GM18502 (cell line): ENCODE data around the gene TTYH3.
A peak's percentile ranks its signal among the peaks of the same experiment; 100 is the strongest.
"Not testable (repeated sequence)": the region's sequence is repeated elsewhere in the genome, so short reads cannot be mapped to it uniquely, and the experiment has no call there.

Experiments used
- ATAC-seq: cut with Tn5 transposase; IDR thresholded peaks from one replicate; pipeline ENCODE4 v1.9.1; 2021; ENCODE audit warnings: mild to moderate bottlenecking; ENCODE audit not compliant: unreplicated experiment, poor library complexity

The TTYH3 gene

DNA sequence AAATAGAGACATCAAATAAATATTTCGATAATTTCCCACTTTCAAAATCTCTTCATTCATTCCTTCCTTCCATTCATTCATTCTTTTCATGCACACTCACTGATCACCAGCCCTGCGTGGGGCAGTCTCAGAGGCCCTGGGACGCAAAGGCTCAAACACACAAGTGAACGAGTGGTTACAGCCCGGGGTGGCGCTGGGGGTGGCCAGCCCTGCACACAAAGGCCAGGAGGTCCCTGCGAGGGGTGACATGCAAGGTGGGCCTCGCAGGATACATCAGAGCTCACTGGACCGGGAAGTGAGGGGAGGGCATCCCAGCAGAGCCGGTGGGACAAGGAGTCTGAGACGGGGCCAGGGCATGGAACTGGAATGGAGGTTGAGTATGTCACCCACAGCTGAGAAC is 29.9 kb upstream of the TTYH3 start:
- no peak for ATAC-seq

DNA sequence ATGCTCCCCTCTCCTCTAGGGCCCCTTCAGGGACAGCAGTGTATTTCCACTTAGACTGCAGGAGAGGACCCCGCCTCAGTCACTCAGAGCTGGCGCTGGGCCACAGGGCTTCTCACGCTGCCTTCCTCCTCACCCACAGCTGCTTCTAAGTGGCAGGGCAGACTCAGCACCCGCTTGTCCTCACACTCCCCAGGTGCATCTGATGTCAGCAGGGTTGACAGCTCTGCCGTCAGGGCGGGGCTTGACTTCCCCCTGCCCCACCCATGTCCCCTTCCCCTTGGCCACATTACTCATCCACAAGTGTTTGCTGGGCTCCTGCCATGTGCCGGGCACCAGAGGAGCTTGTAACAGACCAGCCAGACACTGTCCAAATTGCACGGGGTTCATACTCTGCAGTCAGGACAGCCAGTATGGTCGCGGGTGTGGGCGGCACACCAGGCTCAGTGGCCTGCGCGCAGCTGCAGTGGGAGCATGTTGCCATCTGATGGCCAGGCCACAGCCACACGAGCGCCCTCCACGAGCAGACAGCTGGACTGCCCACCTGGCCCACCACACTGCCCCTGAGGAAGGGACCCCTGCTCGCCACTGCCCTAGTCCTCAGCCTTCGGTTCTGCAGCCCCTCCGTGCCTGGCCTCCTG is 29.3 kb upstream of the TTYH3 start:
- no peak for ATAC-seq

DNA sequence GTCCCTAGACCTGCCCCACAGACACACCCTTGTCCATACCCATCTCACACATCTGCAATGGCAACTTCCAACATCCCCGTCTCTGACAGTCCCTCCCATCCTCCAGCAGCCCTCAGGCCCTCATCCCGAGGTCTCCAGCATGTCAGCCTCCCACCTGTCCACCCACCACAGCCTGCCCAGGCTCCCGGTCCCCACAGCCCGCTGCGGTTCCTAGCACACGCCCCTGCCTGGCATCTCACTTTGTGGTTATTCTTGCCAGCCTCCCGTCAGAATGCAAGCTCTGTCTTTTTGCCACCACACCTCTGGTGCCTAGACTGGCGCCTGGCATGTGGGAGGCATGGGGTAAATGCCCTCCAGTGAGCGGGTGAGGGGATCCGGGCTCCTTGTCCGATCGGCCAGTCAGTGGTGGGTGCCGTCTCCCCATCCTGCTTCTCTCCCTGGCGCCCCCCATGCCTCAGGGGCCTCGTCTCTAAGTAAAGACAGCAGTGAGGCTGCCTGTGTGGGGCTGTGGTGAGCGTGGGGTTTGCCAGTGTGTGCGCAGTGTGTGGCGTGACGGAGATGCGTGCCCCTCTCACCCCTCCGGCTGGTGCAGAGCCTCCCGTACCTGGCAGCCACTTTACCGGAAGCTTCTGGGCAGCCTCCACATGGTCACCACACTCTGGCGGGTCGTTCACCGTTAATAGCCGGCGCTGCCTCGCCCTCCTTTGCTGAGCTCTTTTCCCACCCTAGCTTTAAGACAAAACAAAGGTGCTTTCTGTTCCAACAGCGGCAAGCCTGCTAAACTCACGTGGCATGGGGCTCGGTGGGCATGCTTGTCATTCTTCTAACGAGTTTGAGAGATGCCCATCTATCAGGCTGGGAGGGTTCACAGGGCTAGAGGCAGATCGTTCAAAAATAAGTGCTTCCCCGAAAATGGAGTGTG is 28.5 kb upstream of the TTYH3 start:
- ATAC-seq: no peak

DNA sequence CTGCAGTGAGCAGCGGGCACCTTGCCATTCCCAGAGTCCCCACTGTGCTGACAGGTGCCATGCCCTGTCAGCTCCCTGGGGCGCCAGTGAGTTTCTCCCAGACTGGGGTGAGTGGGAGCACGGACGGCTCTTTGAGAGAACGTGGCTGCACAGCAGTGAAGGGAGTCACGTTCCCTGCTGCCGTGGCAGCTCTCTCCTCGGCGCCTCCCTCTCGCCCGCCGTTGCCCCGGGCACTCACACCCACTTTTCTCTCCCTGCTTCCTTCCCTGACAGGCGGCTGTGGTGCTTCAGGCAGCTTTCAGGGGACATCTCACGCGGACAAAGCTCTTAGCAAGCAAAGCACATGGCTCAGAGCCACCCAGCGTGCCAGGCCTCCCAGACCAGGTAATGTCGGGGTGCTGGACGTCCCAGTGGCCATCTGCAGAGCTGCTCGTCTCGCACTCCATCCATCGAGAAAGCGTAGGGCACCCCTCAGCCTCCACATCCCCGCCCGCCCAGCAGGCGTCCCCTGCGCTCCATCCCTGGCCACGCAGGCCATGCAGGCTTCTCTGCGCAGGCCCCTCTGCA is 27.1 kb upstream of the TTYH3 start:
- no peak for ATAC-seq

DNA sequence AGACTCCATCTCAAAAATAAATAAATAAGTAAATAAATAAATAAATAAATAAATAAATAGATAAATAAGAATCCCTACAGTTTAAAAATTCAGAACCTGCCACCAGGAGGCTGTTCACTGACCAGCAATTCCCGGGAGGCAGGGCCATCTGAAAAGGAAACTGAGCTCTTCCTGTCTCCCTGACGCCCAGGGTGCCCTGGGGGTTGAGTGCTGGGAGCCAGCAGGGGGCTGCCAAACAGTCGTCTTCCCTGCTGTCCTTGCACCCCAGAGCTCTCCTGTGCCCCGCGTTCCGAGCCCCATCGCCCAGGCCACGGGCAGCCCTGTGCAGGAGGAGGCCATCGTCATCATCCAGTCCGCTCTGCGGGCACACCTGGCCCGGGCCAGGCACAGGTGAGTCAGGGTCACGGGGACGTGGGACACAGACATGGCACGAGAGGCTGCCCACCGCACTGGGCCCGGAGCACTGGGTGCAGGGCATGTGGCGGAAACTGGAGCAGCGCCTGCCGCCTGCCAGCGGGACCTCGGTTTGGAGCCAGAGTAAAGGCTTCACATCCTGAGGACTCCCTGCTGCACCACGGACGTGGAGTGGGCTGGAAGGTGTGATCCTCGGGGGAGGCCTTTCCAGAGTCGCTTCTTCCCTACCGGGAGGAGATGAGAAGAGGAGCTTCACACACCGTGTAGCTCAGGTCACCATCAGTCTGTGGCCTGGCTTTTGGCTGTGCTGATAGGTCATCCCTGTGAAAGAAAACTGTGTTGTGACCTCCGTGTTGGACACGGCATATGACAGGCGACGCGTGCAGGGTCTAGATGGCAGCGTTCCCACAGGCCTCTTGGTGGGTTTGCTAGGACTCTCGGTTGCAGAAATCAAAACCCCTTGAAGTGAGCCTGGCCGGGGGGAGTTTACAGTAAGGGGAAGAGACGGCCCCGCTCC is 25.9 kb upstream of the TTYH3 start:
- no peak for ATAC-seq

DNA sequence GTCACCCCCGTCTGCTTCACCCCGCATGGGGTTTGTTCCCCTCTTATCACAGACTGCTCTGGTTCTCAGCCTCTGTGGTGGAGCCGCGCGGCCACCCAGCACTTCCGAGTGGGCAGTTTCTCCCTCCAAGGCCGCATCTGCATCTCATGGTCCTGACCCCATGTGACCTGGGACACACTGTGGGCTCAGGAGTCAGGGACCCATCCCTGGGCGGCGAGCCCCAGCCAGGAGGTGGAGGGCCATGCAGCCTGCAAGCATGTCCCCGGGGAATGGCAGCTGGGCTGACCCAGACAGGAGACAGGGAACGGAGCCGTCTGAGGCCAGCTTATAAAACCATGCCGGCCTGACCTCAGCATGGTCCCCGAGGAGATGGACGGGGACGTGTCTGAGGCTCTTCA is 25.2 kb upstream of the TTYH3 start:
- ATAC-seq: no peak

DNA sequence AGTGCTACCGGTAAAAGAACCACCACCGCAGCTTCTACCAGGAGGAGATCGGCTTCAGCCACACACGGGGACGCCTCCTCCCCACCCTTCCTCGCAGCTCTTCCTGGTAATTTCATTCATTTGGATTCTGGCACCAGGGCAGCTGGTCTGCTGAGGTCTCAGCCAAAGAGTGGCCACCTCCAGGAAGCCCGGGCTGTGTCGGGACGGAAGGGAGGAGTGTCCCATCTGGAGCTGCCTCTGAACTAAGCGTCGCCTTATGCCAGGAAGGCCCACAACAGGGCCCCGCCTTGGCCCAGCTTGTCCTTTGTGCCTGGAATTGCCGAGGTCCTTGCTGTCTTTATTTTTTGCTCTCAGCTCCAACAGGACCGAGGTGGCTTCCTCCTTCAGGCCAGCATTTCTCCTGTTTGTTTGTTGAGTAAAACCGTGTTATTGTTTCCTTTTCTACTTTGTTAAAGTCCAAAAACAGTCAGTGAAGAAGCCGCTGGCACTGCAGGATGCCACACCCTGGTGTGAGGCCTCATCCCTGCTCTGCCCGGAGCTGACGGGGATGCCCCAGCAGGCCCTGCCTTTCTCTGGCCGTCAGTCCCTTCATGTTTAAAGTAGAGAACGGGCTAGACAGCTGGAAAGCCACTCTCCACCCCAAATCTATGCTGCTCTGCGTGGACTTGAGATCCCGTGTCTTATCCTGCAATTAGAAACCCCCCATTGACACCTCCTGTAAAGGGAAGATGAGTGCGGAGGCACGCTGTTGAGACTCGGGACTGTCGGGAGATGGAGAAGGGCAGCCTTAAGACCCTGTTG is 24.5 kb upstream of the TTYH3 start:
- ATAC-seq: no peak

DNA sequence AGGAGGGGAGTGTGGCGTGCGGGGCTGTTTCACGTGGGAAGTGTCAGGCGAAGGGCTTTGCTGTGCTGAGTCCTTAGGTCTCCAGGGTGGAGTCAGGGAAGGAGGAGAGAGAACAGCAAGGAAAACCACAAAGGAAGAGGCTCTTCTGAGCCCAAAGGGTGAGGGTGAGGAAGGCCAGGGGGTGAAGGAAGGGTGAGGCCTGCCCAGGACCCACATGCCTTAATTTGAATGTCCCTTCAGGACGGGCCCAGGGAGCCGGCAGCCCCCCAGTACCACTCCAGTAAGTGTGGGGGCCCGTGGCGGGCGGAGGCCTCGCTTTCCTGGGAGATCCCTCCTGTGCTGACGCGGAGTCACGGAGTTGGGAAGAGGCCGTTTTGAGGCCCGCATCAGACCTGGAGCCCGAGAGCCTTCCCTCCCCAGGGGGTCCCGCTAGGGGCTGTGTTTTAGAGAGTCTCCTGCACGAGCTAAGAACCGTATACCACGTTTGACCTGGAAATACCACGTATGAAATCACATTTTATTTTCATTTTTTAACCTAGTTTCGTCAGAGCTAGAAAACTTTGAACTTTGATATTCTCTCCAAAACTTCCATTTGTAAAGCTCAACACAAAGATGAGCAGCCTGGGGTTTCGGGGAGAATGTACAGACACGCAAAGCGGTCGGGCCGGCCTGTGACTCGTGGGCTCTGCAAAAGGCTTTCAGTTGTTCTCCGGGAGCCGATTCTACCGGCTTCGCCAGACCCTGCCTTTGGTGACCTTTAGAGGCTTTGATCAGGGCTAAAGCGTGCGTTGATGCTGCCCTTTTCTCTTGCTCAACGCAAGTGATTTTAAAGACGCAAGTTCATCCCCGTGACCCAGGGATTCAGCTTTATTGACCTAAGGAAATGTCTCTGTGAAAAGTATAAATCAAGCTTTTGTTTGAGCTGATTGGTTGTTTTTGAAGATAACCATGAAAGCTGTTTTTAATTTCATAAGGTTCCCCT is 23.6 kb upstream of the TTYH3 start:
- ATAC-seq: no peak

DNA sequence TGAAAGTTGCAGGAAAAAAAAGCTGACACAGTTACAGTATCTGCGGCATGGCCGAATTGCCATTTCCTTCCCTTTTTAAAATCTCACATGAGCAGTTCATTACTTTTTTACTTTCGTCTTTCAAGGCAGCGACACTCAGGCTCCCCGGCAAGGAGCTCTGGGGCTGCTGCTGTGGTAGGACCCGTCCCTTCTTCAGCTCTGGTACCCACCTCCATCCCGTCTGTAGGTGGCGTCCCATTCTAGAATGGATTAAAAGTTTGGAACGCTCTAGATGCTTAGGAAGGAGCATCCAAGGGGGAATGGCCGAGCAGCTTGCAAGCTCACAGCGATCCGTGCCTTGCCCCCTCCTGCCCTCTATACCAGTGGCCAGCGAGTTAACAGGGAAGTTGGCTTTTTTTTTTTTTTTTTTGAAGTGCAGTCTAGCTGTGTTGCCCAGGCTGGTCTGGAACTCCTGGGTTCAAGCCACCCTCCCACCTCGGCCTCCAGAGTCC is 22.8 kb upstream of the TTYH3 start:
- peak; percentile 73 for ATAC-seq

DNA sequence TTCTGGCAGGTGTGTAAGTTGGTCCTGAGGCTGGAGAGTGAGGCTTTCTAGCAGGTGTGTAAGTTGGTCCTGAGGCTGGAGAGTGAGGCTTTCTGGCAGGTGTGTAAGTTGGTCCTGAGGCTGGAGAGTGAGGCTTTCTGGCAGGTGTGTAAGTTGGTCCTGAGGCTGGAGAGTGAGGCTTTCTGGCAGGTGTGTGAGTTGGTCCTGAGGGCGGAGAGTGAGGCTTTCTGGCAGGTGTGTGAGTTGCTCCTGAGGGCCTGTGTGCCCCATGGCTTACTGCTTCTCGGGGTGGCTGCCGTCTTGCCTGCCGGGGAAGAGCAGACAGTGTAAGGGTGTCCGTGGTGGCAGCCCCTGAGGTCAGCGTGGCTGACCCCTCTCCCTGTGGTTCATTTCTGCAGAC is 22.1 kb upstream of the TTYH3 start:
- ATAC-seq: not testable (repeated sequence)

DNA sequence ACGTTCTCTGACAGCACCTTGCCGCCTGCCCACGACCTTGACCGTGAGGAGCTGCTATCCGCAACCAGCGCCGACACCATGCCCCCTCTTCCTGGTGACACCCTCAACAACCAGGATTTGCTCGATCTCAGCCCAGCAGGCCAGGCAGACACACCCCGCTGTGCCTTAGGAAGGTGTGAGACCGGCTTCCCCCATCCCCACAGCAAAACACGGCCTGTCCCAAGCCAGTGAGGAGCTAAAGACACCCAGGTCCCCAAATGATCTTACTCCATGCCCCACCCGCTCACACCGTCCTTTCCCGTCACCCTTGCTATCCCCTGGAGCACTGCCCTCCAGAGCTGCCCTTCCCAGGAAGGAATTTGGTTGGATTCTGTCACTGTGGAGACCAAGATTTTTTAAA is 21.3 kb upstream of the TTYH3 start:
- no peak for ATAC-seq

DNA sequence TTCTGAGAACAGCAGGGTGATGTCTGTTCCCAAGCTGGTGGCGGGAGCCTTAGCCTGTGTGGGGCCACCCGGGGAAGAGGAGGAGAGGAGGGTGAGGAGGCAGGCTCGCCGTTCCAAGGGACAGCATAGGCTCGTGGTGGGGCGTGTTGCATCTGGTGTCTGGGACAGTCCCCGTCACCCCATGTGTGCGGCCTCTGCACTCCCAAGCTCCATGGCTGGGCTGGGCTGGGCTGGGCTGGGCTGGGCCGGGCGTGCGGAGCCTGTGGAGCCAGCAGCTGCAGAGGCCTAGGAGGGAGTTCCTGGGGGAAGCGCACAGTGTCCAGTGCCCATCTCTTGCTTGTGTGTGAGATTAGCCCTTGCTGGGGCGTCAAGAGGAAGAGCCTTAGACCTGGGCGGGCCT is 20.9 kb upstream of the TTYH3 start:
- ATAC-seq: no peak

DNA sequence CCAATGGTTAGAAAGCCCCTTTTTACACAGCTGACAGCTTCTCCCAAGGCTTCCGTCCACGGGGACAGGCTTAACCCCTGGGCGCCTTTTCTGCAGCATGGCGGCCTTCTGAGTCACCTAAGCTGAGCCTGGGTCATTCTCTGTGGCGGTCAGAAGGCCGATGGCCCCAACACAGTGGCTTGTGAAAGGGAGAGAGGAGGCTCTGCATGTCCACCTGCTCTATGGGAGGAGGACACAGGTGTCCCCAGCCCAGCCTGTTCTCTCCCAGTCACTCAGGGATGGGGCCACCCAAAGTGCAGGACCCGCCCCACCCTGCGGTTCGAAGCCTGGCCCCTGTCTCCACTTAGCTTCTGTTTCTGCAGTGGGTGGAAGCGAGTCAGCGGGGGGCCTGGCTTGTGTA is 20.4 kb upstream of the TTYH3 start:
- ATAC-seq: no peak

DNA sequence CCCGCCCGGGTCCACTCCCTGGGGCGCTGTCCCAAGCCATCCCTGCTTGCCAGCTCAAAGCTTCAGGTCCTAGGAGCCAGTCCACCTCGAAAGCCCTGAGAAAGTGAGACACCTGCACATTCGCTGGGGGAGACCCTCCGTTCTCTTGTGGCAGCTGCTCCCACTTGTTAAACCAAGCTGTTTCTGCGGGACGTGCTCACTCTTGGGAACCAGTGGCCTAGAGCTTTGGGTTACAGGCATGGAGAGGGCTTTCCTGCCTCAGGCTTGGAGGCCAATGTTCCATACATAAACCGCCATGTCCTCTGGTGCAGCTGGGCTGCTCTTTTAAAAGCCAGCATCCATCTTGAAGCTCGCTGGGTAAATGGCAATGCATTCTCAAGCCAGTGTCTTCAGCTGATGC is 19.9 kb upstream of the TTYH3 start:
- no peak for ATAC-seq

DNA sequence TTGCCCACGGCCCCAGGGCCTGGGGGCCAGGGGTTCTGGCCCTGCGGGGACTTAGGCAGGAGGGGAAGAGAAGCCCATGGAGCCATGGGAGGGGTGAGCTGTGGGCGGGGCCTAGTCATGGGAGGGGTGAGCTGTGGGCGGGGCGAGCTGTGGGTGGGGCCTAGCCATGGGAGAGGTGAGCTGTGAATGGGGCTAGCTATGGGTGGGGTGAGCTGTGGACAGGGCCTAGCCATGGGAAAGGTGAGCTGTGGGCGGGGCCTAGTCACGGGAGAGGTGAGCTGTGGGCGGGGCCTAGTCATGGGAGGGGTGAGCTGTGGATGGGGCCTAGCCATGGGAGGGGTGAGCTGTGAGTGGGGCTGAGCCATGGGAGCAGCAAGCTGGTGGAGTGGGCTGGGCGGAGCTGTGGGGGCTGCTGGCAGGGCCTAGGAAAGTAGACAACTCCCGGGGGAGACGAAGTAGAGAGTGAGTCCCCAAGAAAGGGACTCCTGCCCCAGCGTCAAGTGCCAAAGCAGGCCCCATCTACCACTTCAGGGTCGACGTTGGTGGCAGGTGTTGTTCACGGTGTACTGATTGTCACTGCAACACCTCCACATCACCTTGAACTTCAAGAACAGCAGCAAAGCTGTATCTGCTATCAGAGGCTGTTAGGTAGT is 19.2 kb upstream of the TTYH3 start:
- ATAC-seq: no peak

DNA sequence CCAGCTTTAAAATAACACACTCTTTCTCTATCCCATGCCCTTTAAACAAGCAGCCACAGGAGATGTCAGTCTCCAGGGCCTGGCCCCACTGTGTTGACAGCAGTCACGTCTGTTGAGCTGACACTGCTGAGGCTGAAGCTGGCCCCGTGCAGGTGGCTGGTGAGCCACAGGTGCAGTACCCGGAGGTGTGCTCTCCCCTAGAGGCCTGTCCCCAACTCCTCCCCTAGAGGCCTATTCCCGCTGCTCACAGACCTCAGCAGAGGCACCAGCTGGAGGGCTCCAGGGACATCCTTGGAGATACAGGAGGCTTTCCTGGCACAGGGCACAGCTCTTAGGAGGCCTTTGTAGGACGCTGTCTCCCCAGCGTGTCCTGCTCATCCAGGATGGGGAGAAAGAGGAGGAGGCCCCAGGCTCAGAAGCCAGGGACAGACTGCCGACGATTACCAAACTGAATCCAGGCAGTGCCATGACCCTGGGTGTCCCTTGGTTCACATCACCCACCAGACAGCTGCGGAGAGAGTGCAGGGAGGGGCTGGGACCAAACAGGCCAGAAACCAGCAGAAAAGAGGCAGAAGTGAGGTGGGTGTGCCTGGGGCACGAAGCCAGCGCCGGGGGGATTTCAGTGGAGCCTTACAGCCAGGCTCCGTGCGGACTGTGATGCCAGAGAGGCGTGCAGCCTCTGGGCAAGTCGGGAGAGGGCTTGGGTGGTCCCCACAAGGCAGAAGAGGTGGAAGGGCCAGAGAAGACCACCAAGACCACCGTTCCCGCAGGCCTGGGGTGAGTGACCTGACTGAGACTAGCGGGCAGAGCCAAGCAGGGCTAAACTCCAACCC is 18.5 kb upstream of the TTYH3 start:
- ATAC-seq: no peak
